DOHH2 (cell line): Measurements from ENCODE around the gene SLCO6A1.

Experiments used
- CTCF ChIP-seq: fragments of 200-600 bp; sonication (generic); IDR thresholded peaks from one replicate; pipeline ENCODE4 v1.5.1; 2014; ENCODE audit warnings: antibody characterized with exemption, mild to moderate bottlenecking, low read depth, low read length; ENCODE audit not compliant: poor library complexity, severe bottlenecking
- EZH2phosphoT487 ChIP-seq: fragments of 200-600 bp; sonication (generic); IDR thresholded peaks from 2 replicates; pipeline ENCODE4 v1.6.1; 2017; ENCODE audit warnings: borderline replicate concordance, mild to moderate bottlenecking, antibody characterized with exemption, low read length, moderate library complexity, mixed read lengths

- TF ChIP-seq CTCF (no peak), EZH2phosphoT487 (no peak)
Observed at GRCh38 chr5:102528600-102528999, 29.8 kb upstream of the SLCO6A1 start.
